CD1c-positive myeloid dendritic cell (primary cell): ENCODE data around the gene AP3B2.
"Not testable (repeated sequence)": the region's sequence is repeated elsewhere in the genome, so short reads cannot be mapped to it uniquely, and the experiment has no call there.

Source experiments
- DNase-seq: peaks from one replicate; pipeline ENCODE4 v3.0.0-alpha.2; 2016; ENCODE audit errors: extremely low spot score

The AP3B2 gene

GRCh38 chr15:82650046-82650670 lies 59.5 kb downstream of the AP3B2 start:
- DNase-seq: no peak

GRCh38 chr15:82649226-82649999 lies 60.3 kb downstream of the AP3B2 start:
- no peak for DNase-seq

- DNase-seq: no peak
Measured at GRCh38 chr15:82648257-82649103, 61.2 kb downstream of the AP3B2 start.

- no peak for DNase-seq
Measured at GRCh38 chr15:82647835-82648256, 61.8 kb downstream of the AP3B2 start.

GRCh38 chr15:82647045-82647834 lies 62.4 kb downstream of the AP3B2 start, which contains the start of gene CPEB1:
TSS of gene CPEB1 (minus strand) at chr15:82647363. CDS start at chr15:82628459, 18,904 bp downstream.
- peak; percentile 34 for DNase-seq

GRCh38 chr15:82646250-82647044 lies 63.2 kb downstream of the AP3B2 start:
- DNase-seq: no peak

GRCh38 chr15:82644967-82645852 lies 64.5 kb downstream of the AP3B2 start:
- DNase-seq: not testable (repeated sequence)

- no peak for DNase-seq
Measured at GRCh38 chr15:82643992-82644391, 65.7 kb downstream of the AP3B2 start.

GRCh38 chr15:82642656-82643055 lies 67.0 kb downstream of the AP3B2 start:
- DNase-seq: no peak

- DNase-seq: no peak
Measured at GRCh38 chr15:82641129-82641798, 68.4 kb downstream of the AP3B2 start.

GRCh38 chr15:82640672-82641071 lies 69.0 kb downstream of the AP3B2 start:
- DNase-seq: no peak

- DNase-seq: no peak
Measured at GRCh38 chr15:82635798-82636197, 73.9 kb downstream of the AP3B2 start.

GRCh38 chr15:82630033-82630432 lies 79.6 kb downstream of the AP3B2 start:
- DNase-seq: no peak

GRCh38 chr15:82625136-82625535 lies 84.5 kb downstream of the AP3B2 start:
- no peak for DNase-seq

GRCh38 chr15:82624438-82624837 lies 85.2 kb downstream of the AP3B2 start:
- DNase-seq: no peak

- DNase-seq: no peak
Measured at GRCh38 chr15:82624008-82624407, 85.7 kb downstream of the AP3B2 start.

GRCh38 chr15:82621970-82622369 lies 87.7 kb downstream of the AP3B2 start:
- DNase-seq: no peak

- no peak for DNase-seq
Measured at GRCh38 chr15:82613747-82614146, 95.9 kb downstream of the AP3B2 start.

- no peak for DNase-seq
Measured at GRCh38 chr15:82611348-82611747, 98.3 kb downstream of the AP3B2 start.
